ENCODE results near the gene MLH1.

The MLH1 gene

GRCh38 chr3:37092484-37092883, 99.2 kb downstream of the MLH1 start:
- in situ Hi-C loops (cut with MboI; ENCODE audit: low sequenced_read_pairs, unreplicated experiment), result no loop called here
- no peak for TF ChIP-seq CTCF (IDR thresholded peaks at IDR 0.05; ENCODE audit: borderline replicate concordance, control extremely low read depth, extremely low read depth, insufficient read depth, missing control alignments)
- DNase-seq (ENCODE audit: low spot score), result no peak

- in situ Hi-C loops (cut with MboI; ENCODE audit: low sequenced_read_pairs, unreplicated experiment), result no loop called here
- no peak for DNase-seq (ENCODE audit: low spot score)
- no peak for TF ChIP-seq CTCF (IDR thresholded peaks at IDR 0.05; ENCODE audit: borderline replicate concordance, control extremely low read depth, extremely low read depth, insufficient read depth, missing control alignments)
Measured at GRCh38 chr3:37093481-37093880, 100.2 kb downstream of the MLH1 start.

GRCh38 chr3:37094636-37095035, 101.3 kb downstream of the MLH1 start:
- TF ChIP-seq CTCF (IDR thresholded peaks at IDR 0.05; ENCODE audit: borderline replicate concordance, control extremely low read depth, extremely low read depth, insufficient read depth, missing control alignments), result no peak
- in situ Hi-C loops (cut with MboI; ENCODE audit: low sequenced_read_pairs, unreplicated experiment), result no loop called here
- no peak for DNase-seq (ENCODE audit: low spot score)

- no peak for TF ChIP-seq CTCF (IDR thresholded peaks at IDR 0.05; ENCODE audit: borderline replicate concordance, control extremely low read depth, extremely low read depth, insufficient read depth, missing control alignments)
- DNase-seq (ENCODE audit: low spot score), result no peak
- in situ Hi-C loops (cut with MboI; ENCODE audit: low sequenced_read_pairs, unreplicated experiment), result no loop called here
Measured at GRCh38 chr3:37096288-37096687, 103.0 kb downstream of the MLH1 start.

- no peak for DNase-seq (ENCODE audit: low spot score)
- in situ Hi-C loops (cut with MboI; ENCODE audit: low sequenced_read_pairs, unreplicated experiment), result no loop called here
- no peak for TF ChIP-seq CTCF (IDR thresholded peaks at IDR 0.05; ENCODE audit: borderline replicate concordance, control extremely low read depth, extremely low read depth, insufficient read depth, missing control alignments)
Measured at GRCh38 chr3:37096975-37097374, 103.7 kb downstream of the MLH1 start.

GRCh38 chr3:37097776-37098175, 104.5 kb downstream of the MLH1 start:
- DNase-seq (ENCODE audit: low spot score), result peak; percentile 8
- TF ChIP-seq CTCF (IDR thresholded peaks at IDR 0.05; ENCODE audit: borderline replicate concordance, control extremely low read depth, extremely low read depth, insufficient read depth, missing control alignments), result no peak
- in situ Hi-C loops (cut with MboI; ENCODE audit: low sequenced_read_pairs, unreplicated experiment), result no loop called here

GRCh38 chr3:37098884-37099283, 105.6 kb downstream of the MLH1 start:
- no peak for TF ChIP-seq CTCF (IDR thresholded peaks at IDR 0.05; ENCODE audit: borderline replicate concordance, control extremely low read depth, extremely low read depth, insufficient read depth, missing control alignments)
- in situ Hi-C loops (cut with MboI; ENCODE audit: low sequenced_read_pairs, unreplicated experiment), result no loop called here
- no peak for DNase-seq (ENCODE audit: low spot score)
